Body of pancreas (tissue), 4 donors: ENCODE results near the gene ACSBG1. TPM values are rescaled to one million over a fixed set of nuclear protein-coding genes. Genes with fewer than 3 reads are reported as not detected.

Source experiments
- ATAC-seq: fragments of 150-250 bp; one replicate; pipeline ENCODE4 v1.9.1; 2016
- DNase-seq, 4 donors: peaks; one replicate each; pipeline ENCODE4 v3.0.0-alpha.2; 2019
- H3K27ac ChIP-seq, 4 donors: fragments of 200-600 bp; sonication (generic); 1 replicate in 3 of 4; 2 replicates in 1 of 4; pipeline versions ENCODE4 v1.5.1 to v1.6.1; 2016 to 2019; ENCODE audit warnings: mild to moderate bottlenecking in 1 of 4, mixed read lengths in 1 of 4, moderate library complexity in 1 of 4
- H3K27me3 ChIP-seq, 2 donors: fragments of 200-600 bp; sonication (generic); one replicate each; pipeline ENCODE4 v1.6.0; 2016; ENCODE audit warnings: mild to moderate bottlenecking in 1 of 2
- H3K36me3 ChIP-seq, 2 donors: fragments of 200-600 bp; sonication (generic); replicated peaks in 1 of 2; 2 replicates each; pipeline ENCODE4 v1.5.1; 2016; ENCODE audit warnings: low read depth in 2 of 2; ENCODE audit not compliant: insufficient read depth in 1 of 2
- H3K4me1 ChIP-seq: fragments of 200-600 bp; sonication (generic); one replicate; pipeline ENCODE4 v1.6.0; 2016
- H3K4me3 ChIP-seq, 2 donors: fragments of 200-600 bp; sonication (generic); 1 replicate in 1 of 2; 2 replicates in 1 of 2; pipeline ENCODE4 v1.5.1; 2016 to 2019
- H3K9me3 ChIP-seq, 3 donors: fragments of 200-600 bp; sonication (generic); 1 replicate in 2 of 3; 2 replicates in 1 of 3; pipeline ENCODE4 v1.5.1; 2016
- CTCF ChIP-seq, 7 experiments: fragments of 450-650 bp in 4 of 7; fragments of 200-600 bp in 3 of 7; sonication (generic) in 3 of 7; IDR thresholded peaks; one replicate each; pipeline ENCODE4 v1.5.1; 2016 to 2019; ENCODE audit warnings: antibody characterized with exemption in 7 of 7
- POLR2A ChIP-seq, 3 donors: fragments of 450-650 bp; IDR thresholded peaks; one replicate each; pipeline ENCODE4 v1.6.1; 2016; ENCODE audit warnings: antibody characterized with exemption in 3 of 3, mild to moderate bottlenecking in 2 of 3
- WGBS, 2 donors: methylation state at CpG; one replicate each; pipeline ENCODE4 v1.1.5; 2017; 5-methylcytosine and 5-hydroxymethylcytosine counted together
- intact Hi-C: fragments of 100-400 bp; cut with DNase I; formaldehyde crosslinking; loops from one replicate; pipeline ENCODE4 v1.15.1; 2023
- total RNA-seq, 2 donors: library from RNA; depleted of rRNA; stranded (reverse); fragments of >200 nt; gene quantifications; one replicate each; pipeline ENCODE4 v1.1.0, GENCODE V29; 2016

ACSBG1 gene
- total RNA-seq, 2 donors from 2014 or later = not detected

- WGBS, 2 donors = 89 to 93% methylated on average over 6 of the region's 6 CpGs
- no peaks in the 10 kb centered on the region for H3K36me3 ChIP-seq
- no peak for DNase-seq
- H3K27ac ChIP-seq = no peak overlapping the region
- intact Hi-C loops = no loop called here
- H3K9me3 ChIP-seq = no peaks in the 10 kb centered on the region
- no peak overlapping the region for H3K4me3 ChIP-seq
- TF ChIP-seq POLR2A (IDR thresholded peaks at IDR 0.05) (no peak), CTCF (IDR thresholded peaks at IDR 0.05) (no peak)
- ATAC-seq = no peak
- H3K4me1 ChIP-seq = no peaks in the 10 kb centered on the region
- H3K27me3 ChIP-seq = no peaks in the 10 kb centered on the region
Measured at GRCh38 chr15:78236491-78236890, 2.1 kb upstream of the ACSBG1 start.

GRCh38 chr15:78233496-78233895 lies 869 bp downstream of the ACSBG1 start:
- H3K27me3 ChIP-seq = no peaks in the 10 kb centered on the region
- no peak overlapping the region for H3K4me3 ChIP-seq
- H3K27ac ChIP-seq = no peak overlapping the region
- intact Hi-C loops = no loop called here
- ATAC-seq (no peak), DNase-seq (no peak)
- H3K9me3 ChIP-seq = no peaks in the 10 kb centered on the region
- no peak for TF ChIP-seq POLR2A (IDR thresholded peaks at IDR 0.05)
- WGBS, 2 donors = 67 to 80% methylated on average over 11 of the region's 11 CpGs
- no peaks in the 10 kb centered on the region for H3K4me1 ChIP-seq
- no peaks in the 10 kb centered on the region for H3K36me3 ChIP-seq

- ATAC-seq (no peak), DNase-seq (no peak)
- Histone ChIP-seq H3K27ac (no peak overlapping the region), H3K4me3 (no peak overlapping the region), H3K9me3 (no peaks in the 10 kb centered on the region), H3K4me1 (no peaks in the 10 kb centered on the region), H3K27me3 (no peaks in the 10 kb centered on the region), H3K36me3 (no peaks in the 10 kb centered on the region)
- intact Hi-C loops = no loop called here
- 73 to 76% methylated on average over 3 to 5 of the region's 5 CpGs for WGBS, 2 donors
- no peak for TF ChIP-seq CTCF (IDR thresholded peaks at IDR 0.05)
- no peak for TF ChIP-seq POLR2A (IDR thresholded peaks at IDR 0.05)
Measured at GRCh38 chr15:78232951-78233350, 1.4 kb downstream of the ACSBG1 start.

GRCh38 chr15:78229431-78230406 lies 4.6 kb downstream of the ACSBG1 start:
- Histone ChIP-seq H3K4me3 (no peak overlapping the region), H3K9me3 (no peaks in the 10 kb centered on the region), H3K27me3 (no peaks in the 10 kb centered on the region), H3K27ac (no peak overlapping the region), H3K36me3 (no peaks in the 10 kb centered on the region), H3K4me1 (no peaks in the 10 kb centered on the region)
- ATAC-seq (no peak), DNase-seq (no peak)
- TF ChIP-seq POLR2A (IDR thresholded peaks at IDR 0.05) = no peak
- TF ChIP-seq CTCF (IDR thresholded peaks at IDR 0.05) = no peak
- WGBS, 2 donors = 85 to 92% methylated on average over 17 of the region's 17 CpGs
- intact Hi-C loops = no loop called here

GRCh38 chr15:78228356-78228996 lies 5.9 kb downstream of the ACSBG1 start:
- TF ChIP-seq CTCF (IDR thresholded peaks at IDR 0.05) (no peak), POLR2A (IDR thresholded peaks at IDR 0.05) (no peak)

More at GRCh38 chr15:78228356-78228996, 5.9 kb downstream of the ACSBG1 start:
- H3K4me3 ChIP-seq = no peak overlapping the region
- DNase-seq (no peak), ATAC-seq (no peak)
- no peaks in the 10 kb centered on the region for H3K4me1 ChIP-seq
- H3K27ac ChIP-seq = no peak overlapping the region
- H3K27me3 ChIP-seq = no peaks in the 10 kb centered on the region
- no peaks in the 10 kb centered on the region for H3K36me3 ChIP-seq
- intact Hi-C loops = no loop called here
- H3K9me3 ChIP-seq = no peaks in the 10 kb centered on the region
- 84 to 90% methylated on average over 6 to 8 of the region's 8 CpGs for WGBS, 2 donors
